ENCODE data around the gene CLGN. TPM values are rescaled to one million over a fixed set of nuclear protein-coding genes. Genes with fewer than 3 reads are reported as not detected.

CLGN gene
- total RNA-seq, 1 experiment from 2014 or later, result 10.7 TPM

DNA sequence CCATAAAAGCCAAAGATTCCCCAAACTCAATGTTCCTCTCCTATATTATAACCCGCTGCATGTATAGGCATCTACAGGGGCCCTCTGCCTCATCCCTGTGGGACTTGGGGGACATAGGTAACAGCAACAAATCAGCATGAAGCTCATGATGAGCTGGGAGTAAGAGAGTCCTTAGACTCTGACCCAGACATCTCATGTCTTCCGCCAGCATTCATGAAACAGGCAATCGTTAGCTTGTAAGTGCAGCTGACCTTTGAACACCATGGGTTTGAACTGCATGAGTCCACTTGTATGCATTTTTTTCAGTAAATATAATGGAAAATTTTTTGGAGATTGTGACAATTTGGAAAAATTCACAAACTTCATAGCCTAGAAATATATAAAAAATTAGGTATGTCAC, 64.4 kb downstream of the CLGN start:
- Mint-ChIP-seq H3K36me3 (ENCODE audit: insufficient read depth, unreplicated experiment) (no peaks in the 10 kb centered on the region), H3K9me3 (ENCODE audit: unreplicated experiment) (no peaks in the 10 kb centered on the region), H3K27me3 (ENCODE audit: insufficient read depth, unreplicated experiment) (peaks cover 4% of the 10 kb centered on the region), H3K27ac (ENCODE audit: low read depth, unreplicated experiment) (no peak overlapping the region), H3K4me3 (ENCODE audit: unreplicated experiment) (no peak overlapping the region), H3K4me1 (ENCODE audit: insufficient read depth, unreplicated experiment) (peaks cover 8% of the 10 kb centered on the region)
- no peak for DNase-seq (ENCODE audit: unreplicated experiment)
- TF ChIP-seq, protein P1, sequence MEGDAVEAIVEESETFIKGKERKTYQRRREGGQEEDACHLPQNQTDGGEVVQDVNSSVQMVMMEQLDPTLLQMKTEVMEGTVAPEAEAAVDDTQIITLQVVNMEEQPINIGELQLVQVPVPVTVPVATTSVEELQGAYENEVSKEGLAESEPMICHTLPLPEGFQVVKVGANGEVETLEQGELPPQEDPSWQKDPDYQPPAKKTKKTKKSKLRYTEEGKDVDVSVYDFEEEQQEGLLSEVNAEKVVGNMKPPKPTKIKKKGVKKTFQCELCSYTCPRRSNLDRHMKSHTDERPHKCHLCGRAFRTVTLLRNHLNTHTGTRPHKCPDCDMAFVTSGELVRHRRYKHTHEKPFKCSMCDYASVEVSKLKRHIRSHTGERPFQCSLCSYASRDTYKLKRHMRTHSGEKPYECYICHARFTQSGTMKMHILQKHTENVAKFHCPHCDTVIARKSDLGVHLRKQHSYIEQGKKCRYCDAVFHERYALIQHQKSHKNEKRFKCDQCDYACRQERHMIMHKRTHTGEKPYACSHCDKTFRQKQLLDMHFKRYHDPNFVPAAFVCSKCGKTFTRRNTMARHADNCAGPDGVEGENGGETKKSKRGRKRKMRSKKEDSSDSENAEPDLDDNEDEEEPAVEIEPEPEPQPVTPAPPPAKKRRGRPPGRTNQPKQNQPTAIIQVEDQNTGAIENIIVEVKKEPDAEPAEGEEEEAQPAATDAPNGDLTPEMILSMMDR (IDR thresholded peaks at IDR 0.05; ENCODE audit: unreplicated experiment), result no peak
- intact Hi-C loops (cut with micrococcal nuclease), result no loop called here
- CTCF ChIA-PET, result interaction anchor here (1.3 to 5.8 kb wide), 4 partner anchors 11 to 488 kb away, joined by 3 to 99 read pairs (median 28); partner anchors contain the start of gene SCOC
- POLR2A ChIA-PET, result interaction anchor here (0.7 to 5.0 kb wide), 4 partner anchors 11 to 1799 kb away, joined by 3 to 31 read pairs (median 4); partner anchors contain the start of gene SCOC
- BruUV-seq (replicated peaks), result no TSS peak

DNA sequence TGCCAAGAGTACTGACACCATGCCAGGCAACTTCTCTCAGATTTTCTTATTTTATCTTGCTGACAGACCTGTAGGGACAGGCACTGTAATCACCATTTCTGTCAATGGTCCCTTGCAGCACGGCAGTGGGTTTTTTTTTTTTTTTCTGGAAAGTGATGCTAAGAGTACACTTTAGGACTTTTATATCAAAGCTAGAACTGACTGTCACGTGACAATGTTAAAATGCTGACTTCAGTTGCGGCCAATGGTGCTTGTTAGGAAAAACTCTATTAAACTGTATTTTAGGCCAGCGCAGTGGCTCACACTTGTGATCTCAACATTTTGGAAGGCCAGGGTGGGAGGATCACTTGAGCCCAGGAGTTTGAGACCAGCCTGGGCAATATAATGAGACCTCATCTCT, 66.3 kb downstream of the CLGN start:
- H3K36me3 Mint-ChIP-seq (ENCODE audit: insufficient read depth, unreplicated experiment), result no peaks in the 10 kb centered on the region
- H3K4me1 Mint-ChIP-seq (ENCODE audit: insufficient read depth, unreplicated experiment), result peaks cover 8% of the 10 kb centered on the region
- no peak overlapping the region for H3K4me3 Mint-ChIP-seq (ENCODE audit: unreplicated experiment)
- TF ChIP-seq, protein P1 (IDR thresholded peaks at IDR 0.05; ENCODE audit: unreplicated experiment), result no peak
- ChIA-PET CTCF (interaction anchor here (0.6 to 5.8 kb wide), 27 partner anchors 8 to 946 kb away, joined by 3 to 99 read pairs (median 10); partner anchors contain the start of genes ELMOD2 and SCOC), POLR2A (interaction anchor here (0.7 to 5.0 kb wide), 3 partner anchors 13 to 248 kb away, joined by 3 to 31 read pairs (median 3); partner anchors contain the start of gene SCOC)
- intact Hi-C loops (cut with micrococcal nuclease), result no loop called here
- no peaks in the 10 kb centered on the region for H3K9me3 Mint-ChIP-seq (ENCODE audit: unreplicated experiment)
- BruUV-seq (replicated peaks), result no TSS peak
- peaks cover 13% of the 10 kb centered on the region for H3K27me3 Mint-ChIP-seq (ENCODE audit: insufficient read depth, unreplicated experiment)
- H3K27ac Mint-ChIP-seq (ENCODE audit: low read depth, unreplicated experiment), result no peak overlapping the region
- no peak for DNase-seq (ENCODE audit: unreplicated experiment)

DNA sequence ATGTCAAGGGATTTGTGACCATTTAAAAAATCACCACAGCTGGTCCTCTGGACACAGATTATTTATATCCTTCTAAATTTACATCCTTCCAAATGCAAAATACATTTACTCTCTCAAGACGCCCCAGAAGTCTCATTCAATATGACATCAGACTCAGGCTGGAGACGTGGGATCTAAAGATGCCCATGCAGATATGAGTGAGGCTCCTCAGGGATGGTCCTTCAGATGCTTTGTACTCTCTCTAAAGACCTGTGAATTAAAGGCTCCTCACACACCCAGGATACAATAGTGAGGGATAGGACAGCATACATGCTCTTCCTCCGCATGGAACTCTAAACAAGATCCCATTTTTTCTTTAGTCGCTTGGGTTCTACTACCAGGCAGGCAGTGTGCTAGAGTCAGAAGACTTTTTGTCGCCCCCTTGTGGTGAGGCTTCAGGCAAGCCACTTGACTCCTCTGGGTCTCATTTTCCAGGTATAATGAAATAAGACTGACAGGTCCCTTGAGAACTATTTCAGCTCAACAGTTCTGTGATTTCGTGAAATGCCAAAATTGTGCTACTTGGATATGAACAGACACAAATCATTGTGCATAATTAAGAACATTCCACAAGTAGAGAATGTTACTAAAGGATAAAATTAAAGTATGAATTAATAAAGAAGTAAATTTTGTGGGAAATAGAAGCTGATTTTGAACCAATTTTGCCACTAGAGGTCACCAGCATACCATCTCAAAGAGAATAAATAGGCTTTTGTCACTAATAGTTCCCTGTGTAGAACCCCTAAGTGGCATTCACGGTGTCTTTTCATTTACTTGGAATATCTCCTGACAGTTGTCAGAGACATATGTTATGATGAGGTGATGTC, 67.7 kb downstream of the CLGN start:
- Mint-ChIP-seq H3K27ac (ENCODE audit: low read depth, unreplicated experiment) (no peak overlapping the region), H3K9me3 (ENCODE audit: unreplicated experiment) (no peaks in the 10 kb centered on the region), H3K27me3 (ENCODE audit: insufficient read depth, unreplicated experiment) (peaks cover 13% of the 10 kb centered on the region), H3K4me1 (ENCODE audit: insufficient read depth, unreplicated experiment) (peaks cover 8% of the 10 kb centered on the region), H3K36me3 (ENCODE audit: insufficient read depth, unreplicated experiment) (no peaks in the 10 kb centered on the region), H3K4me3 (ENCODE audit: unreplicated experiment) (no peak overlapping the region)
- peak; percentile 90 for DNase-seq (ENCODE audit: unreplicated experiment)
- TF ChIP-seq, protein P1 (IDR thresholded peaks at IDR 0.05; ENCODE audit: unreplicated experiment), result peak; percentile 80
- CTCF ChIA-PET, result interaction anchor here (0.5 to 5.8 kb wide), 84 partner anchors 9 to 1296 kb away, joined by 3 to 99 read pairs (median 4); partner anchors contain the start of genes ELMOD2 and SCOC
- no TSS peak for BruUV-seq (replicated peaks)
- POLR2A ChIA-PET, result interaction anchor here (0.6 to 5.0 kb wide), 5 partner anchors 14 to 1961 kb away, joined by 3 to 31 read pairs (median 3); partner anchors contain the start of gene SCOC
- intact Hi-C loops (cut with micrococcal nuclease), result loop anchor here (1.0 kb wide), 5 partner anchors 165 to 704 kb away; partner anchors contain the start of gene ELMOD2

DNA sequence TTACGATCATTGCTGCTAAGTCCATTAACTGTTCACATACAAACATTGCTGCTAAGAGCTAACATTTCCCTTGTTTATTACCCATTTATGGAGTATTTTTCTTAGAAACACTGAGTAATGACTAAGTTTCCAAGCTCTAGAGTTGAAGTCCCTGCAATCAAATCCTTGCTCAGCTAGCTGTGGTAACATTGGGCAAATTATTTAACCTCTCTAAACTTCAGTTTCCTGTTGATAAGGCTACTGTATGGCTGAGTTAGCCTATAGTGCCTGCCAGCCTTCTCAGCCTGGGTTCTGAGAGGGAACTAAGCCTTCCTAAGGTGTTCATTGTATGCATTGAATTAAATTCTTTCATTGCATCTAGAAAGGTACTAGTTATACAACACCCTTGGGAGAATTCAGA, 69.2 kb downstream of the CLGN start:
- TF ChIP-seq, protein P1 (IDR thresholded peaks at IDR 0.05; ENCODE audit: unreplicated experiment), result no peak
- Mint-ChIP-seq H3K36me3 (ENCODE audit: insufficient read depth, unreplicated experiment) (no peaks in the 10 kb centered on the region), H3K9me3 (ENCODE audit: unreplicated experiment) (no peaks in the 10 kb centered on the region), H3K4me1 (ENCODE audit: insufficient read depth, unreplicated experiment) (peaks cover 8% of the 10 kb centered on the region), H3K4me3 (ENCODE audit: unreplicated experiment) (no peak overlapping the region), H3K27ac (ENCODE audit: low read depth, unreplicated experiment) (no peak overlapping the region), H3K27me3 (ENCODE audit: insufficient read depth, unreplicated experiment) (peaks cover 13% of the 10 kb centered on the region)
- POLR2A ChIA-PET, result no interaction called here
- intact Hi-C loops (cut with micrococcal nuclease), result no loop called here
- CTCF ChIA-PET, result interaction anchor here (0.6 to 5.8 kb wide), 9 partner anchors 8 to 494 kb away, joined by 3 to 99 read pairs (median 32); no protein-coding TSS in a partner anchor
- no peak for DNase-seq (ENCODE audit: unreplicated experiment)
- BruUV-seq (replicated peaks), result no TSS peak
